ENCODE measurements around the gene MACROD1. TPM values are rescaled to one million over a fixed set of nuclear protein-coding genes. Genes with fewer than 3 reads are reported as not detected.

MACROD1 gene
- total and polyA plus RNA-seq, 4 experiments from 2014 or later = 5.0 to 8.7 (median 7.3) TPM

GRCh38 chr11:64094463-64095260 is 71.3 kb downstream of the MACROD1 start:
- ChIA-PET POLR2A (ENCODE audit: partially characterized antibody) (no interaction called here), CTCF (ENCODE audit: partially characterized antibody) (no interaction called here)
- H3K4me1 ChIP-seq (ENCODE audit: insufficient read depth, low read length) = no peaks in the 10 kb centered on the region
- H3K36me3 Mint-ChIP-seq = no peaks in the 10 kb centered on the region
- H3K9me3 Mint-ChIP-seq = no peaks in the 10 kb centered on the region
- no peak overlapping the region for H3K27ac ChIP-seq (ENCODE audit: low read depth, low read length)
- H3K4me1 Mint-ChIP-seq = no peaks in the 10 kb centered on the region
- no peak overlapping the region for H3K4me3 Mint-ChIP-seq
- no peaks in the 10 kb centered on the region for H3K9me3 ChIP-seq (ENCODE audit: control insufficient read depth in 1 of 2, low read length in 2 of 2)
- peak overlapping the region in 1 of 7 donors; percentile 32 for H3K27ac Mint-ChIP-seq
- DNase-seq = no peak
- H3K36me3 ChIP-seq (ENCODE audit: insufficient read depth, low read length) = no peaks in the 10 kb centered on the region
- H3K4me3 ChIP-seq (ENCODE audit: low read length in 2 of 2) = no peak overlapping the region
- H3K27me3 ChIP-seq (ENCODE audit: insufficient read depth, low read length) = no peaks in the 10 kb centered on the region
- H3K27me3 Mint-ChIP-seq = peaks cover 0 to 4% of the 10 kb centered on the region in 2 donors
- intact Hi-C loops (cut with micrococcal nuclease) = no loop called here

- ChIA-PET CTCF (ENCODE audit: partially characterized antibody) (no interaction called here), POLR2A (ENCODE audit: partially characterized antibody) (no interaction called here)
- Histone ChIP-seq H3K27ac (ENCODE audit: low read depth, low read length) (no peak overlapping the region), H3K27me3 (ENCODE audit: insufficient read depth, low read length) (no peaks in the 10 kb centered on the region), H3K4me1 (ENCODE audit: insufficient read depth, low read length) (no peaks in the 10 kb centered on the region), H3K36me3 (ENCODE audit: insufficient read depth, low read length) (no peaks in the 10 kb centered on the region), H3K4me3 (ENCODE audit: low read length in 2 of 2) (no peak overlapping the region), H3K9me3 (ENCODE audit: control insufficient read depth in 1 of 2, low read length in 2 of 2) (no peaks in the 10 kb centered on the region)
- Mint-ChIP-seq H3K27ac (no peak overlapping the region), H3K36me3 (no peaks in the 10 kb centered on the region), H3K9me3 (no peaks in the 10 kb centered on the region), H3K4me3 (no peak overlapping the region), H3K4me1 (peaks cover 0 to 2% (median 0%) of the 10 kb centered on the region in 4 donors), H3K27me3 (no peaks in the 10 kb centered on the region)
- no peak for DNase-seq
- intact Hi-C loops (cut with micrococcal nuclease) = no loop called here
Measured at GRCh38 chr11:64093233-64094039, 72.5 kb downstream of the MACROD1 start.

- POLR2A ChIA-PET (ENCODE audit: partially characterized antibody) = no interaction called here
Measured at GRCh38 chr11:64092761-64093136, 73.2 kb downstream of the MACROD1 start.

GRCh38 chr11:64092111-64092760 is 73.7 kb downstream of the MACROD1 start:
- Mint-ChIP-seq H3K27ac (no peak overlapping the region), H3K9me3 (no peaks in the 10 kb centered on the region), H3K4me3 (no peak overlapping the region), H3K36me3 (no peaks in the 10 kb centered on the region), H3K27me3 (no peaks in the 10 kb centered on the region), H3K4me1 (peaks cover 0 to 2% (median 0%) of the 10 kb centered on the region in 4 donors)
- no peaks in the 10 kb centered on the region for H3K36me3 ChIP-seq (ENCODE audit: insufficient read depth, low read length)
- CTCF ChIA-PET (ENCODE audit: partially characterized antibody) = no interaction called here
- no peaks in the 10 kb centered on the region for H3K27me3 ChIP-seq (ENCODE audit: insufficient read depth, low read length)
- H3K4me1 ChIP-seq (ENCODE audit: insufficient read depth, low read length) = no peaks in the 10 kb centered on the region
- no peak for DNase-seq
- H3K27ac ChIP-seq (ENCODE audit: low read depth, low read length) = no peak overlapping the region
- no peak overlapping the region for H3K4me3 ChIP-seq (ENCODE audit: low read length in 2 of 2)
- no peaks in the 10 kb centered on the region for H3K9me3 ChIP-seq (ENCODE audit: control insufficient read depth in 1 of 2, low read length in 2 of 2)
- intact Hi-C loops (cut with micrococcal nuclease) = no loop called here
- POLR2A ChIA-PET (ENCODE audit: partially characterized antibody) = no interaction called here

More at GRCh38 chr11:64092761-64093136, 73.2 kb downstream of the MACROD1 start:
- Histone ChIP-seq H3K27me3 (ENCODE audit: insufficient read depth, low read length) (no peaks in the 10 kb centered on the region), H3K4me3 (ENCODE audit: low read length in 2 of 2) (no peak overlapping the region), H3K36me3 (ENCODE audit: insufficient read depth, low read length) (no peaks in the 10 kb centered on the region), H3K27ac (ENCODE audit: low read depth, low read length) (no peak overlapping the region), H3K4me1 (ENCODE audit: insufficient read depth, low read length) (no peaks in the 10 kb centered on the region), H3K9me3 (ENCODE audit: control insufficient read depth in 1 of 2, low read length in 2 of 2) (no peaks in the 10 kb centered on the region)
- Mint-ChIP-seq H3K36me3 (no peaks in the 10 kb centered on the region), H3K4me3 (no peak overlapping the region), H3K27ac (no peak overlapping the region), H3K27me3 (no peaks in the 10 kb centered on the region), H3K4me1 (peaks cover 0 to 2% (median 0%) of the 10 kb centered on the region in 4 donors), H3K9me3 (no peaks in the 10 kb centered on the region)
- CTCF ChIA-PET (ENCODE audit: partially characterized antibody) = no interaction called here
- intact Hi-C loops (cut with micrococcal nuclease) = no loop called here
- DNase-seq = no peak

DNA sequence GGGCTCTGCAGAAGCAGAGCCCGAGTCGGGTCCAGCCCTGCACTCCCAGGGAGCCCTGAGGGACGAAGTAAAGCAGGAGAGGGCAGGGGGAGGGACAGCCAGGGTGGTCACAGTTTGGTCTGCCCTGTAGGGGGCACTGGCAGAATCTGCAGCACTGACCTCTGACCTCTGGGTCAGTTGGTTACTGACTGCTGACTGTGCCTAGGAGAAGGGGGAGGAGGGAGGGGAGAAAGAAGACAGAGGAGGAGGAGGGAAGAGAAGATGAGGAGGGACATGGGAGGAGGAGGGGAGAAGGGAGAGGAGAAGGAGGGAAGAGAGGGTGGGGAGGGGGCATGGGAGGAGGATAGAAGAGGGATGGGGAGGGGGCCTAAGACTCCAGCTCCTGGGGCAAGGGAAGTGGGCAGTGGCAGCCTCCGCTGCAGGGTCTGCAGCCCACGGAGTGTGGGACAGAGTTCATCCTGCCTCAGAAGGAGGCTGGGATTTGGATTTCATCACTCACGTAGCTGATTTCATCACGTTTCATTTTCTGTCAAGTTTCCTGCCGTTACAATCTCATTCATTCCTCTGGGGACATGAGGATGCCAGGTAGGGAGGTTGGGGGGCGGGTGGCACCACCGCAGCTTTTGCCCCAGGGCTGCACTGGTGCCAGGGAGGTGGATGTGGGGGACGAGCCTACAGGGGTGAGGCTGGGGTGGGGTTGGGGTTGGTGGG is 75.0 kb downstream of the MACROD1 start:
- CTCF ChIA-PET (ENCODE audit: partially characterized antibody) = no interaction called here
- Histone ChIP-seq H3K4me3 (ENCODE audit: low read length in 2 of 2) (no peak overlapping the region), H3K27me3 (ENCODE audit: insufficient read depth, low read length) (no peaks in the 10 kb centered on the region), H3K27ac (ENCODE audit: low read depth, low read length) (no peak overlapping the region), H3K4me1 (ENCODE audit: insufficient read depth, low read length) (no peaks in the 10 kb centered on the region), H3K36me3 (ENCODE audit: insufficient read depth, low read length) (no peaks in the 10 kb centered on the region), H3K9me3 (ENCODE audit: control insufficient read depth in 1 of 2, low read length in 2 of 2) (no peaks in the 10 kb centered on the region)
- Mint-ChIP-seq H3K4me1 (peaks cover 0 to 2% (median 0%) of the 10 kb centered on the region in 4 donors), H3K27me3 (no peaks in the 10 kb centered on the region), H3K27ac (no peak overlapping the region), H3K4me3 (no peak overlapping the region), H3K36me3 (no peaks in the 10 kb centered on the region), H3K9me3 (no peaks in the 10 kb centered on the region)
- intact Hi-C loops (cut with micrococcal nuclease) = no loop called here
- DNase-seq = no peak
- POLR2A ChIA-PET (ENCODE audit: partially characterized antibody) = no interaction called here

DNA sequence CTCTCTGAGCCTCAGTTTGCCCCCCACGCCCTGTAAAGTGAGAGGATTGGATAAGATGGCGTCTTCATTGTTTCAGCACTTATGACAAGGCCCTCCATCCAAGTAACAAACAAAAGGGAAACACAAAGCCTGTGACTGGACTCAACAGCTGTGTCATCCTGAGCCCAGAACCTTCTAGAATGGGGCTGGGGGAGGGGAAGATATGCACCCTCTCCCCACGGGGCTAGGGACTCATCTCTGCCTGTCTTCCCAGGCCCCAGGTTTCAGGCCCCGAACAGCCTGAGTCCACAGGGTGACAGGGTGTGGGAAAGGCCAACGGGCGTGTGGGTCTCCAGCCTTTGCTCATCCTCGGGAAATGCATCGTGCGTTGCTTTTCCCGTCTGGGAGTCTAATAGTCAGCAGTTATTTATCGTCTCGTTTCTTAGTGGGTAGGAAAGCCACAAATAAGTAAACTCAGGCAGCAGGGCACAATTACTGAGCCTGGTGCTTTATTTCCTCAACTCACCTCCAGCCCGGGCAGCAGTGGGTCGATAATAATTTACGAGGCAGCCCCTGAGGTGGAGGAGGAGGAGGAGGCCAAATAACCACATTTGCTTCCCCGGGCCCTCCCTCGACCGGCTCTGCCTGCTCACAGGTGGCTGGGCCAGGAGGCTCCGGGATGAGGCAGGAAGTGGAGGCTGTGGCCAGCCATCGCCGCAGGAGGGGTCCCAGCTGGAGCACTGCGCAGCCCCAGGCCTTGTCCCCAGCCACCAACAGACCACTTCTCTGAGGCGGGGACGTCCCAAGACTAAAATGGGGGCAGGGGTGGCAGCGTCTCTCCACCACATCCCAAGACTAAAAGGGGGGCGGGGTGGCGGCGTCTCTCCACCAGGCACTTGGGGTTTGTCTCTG is 75.8 kb downstream of the MACROD1 start:
- H3K9me3 ChIP-seq (ENCODE audit: control insufficient read depth in 1 of 2, low read length in 2 of 2) = no peaks in the 10 kb centered on the region
- Mint-ChIP-seq H3K4me1 (peaks cover 0 to 2% (median 0%) of the 10 kb centered on the region in 4 donors), H3K9me3 (no peaks in the 10 kb centered on the region), H3K4me3 (no peak overlapping the region), H3K27me3 (no peaks in the 10 kb centered on the region), H3K27ac (peak overlapping the region in 1 of 7 donors; percentile 25), H3K36me3 (no peaks in the 10 kb centered on the region)
- H3K27ac ChIP-seq (ENCODE audit: low read depth, low read length) = no peak overlapping the region
- no peak overlapping the region for H3K4me3 ChIP-seq (ENCODE audit: low read length in 2 of 2)
- no peaks in the 10 kb centered on the region for H3K4me1 ChIP-seq (ENCODE audit: insufficient read depth, low read length)
- no peaks in the 10 kb centered on the region for H3K27me3 ChIP-seq (ENCODE audit: insufficient read depth, low read length)
- H3K36me3 ChIP-seq (ENCODE audit: insufficient read depth, low read length) = no peaks in the 10 kb centered on the region
- intact Hi-C loops (cut with micrococcal nuclease) = no loop called here
- ChIA-PET POLR2A (ENCODE audit: partially characterized antibody) (no interaction called here), CTCF (ENCODE audit: partially characterized antibody) (no interaction called here)
- no peak for DNase-seq
